Activated CD8-positive, alpha-beta T cell treated with anti-CD3 and anti-CD28 coated beads for 36 hours (primary cell): ENCODE measurements around the gene BICC1. TPM values are rescaled to one million over a fixed set of nuclear protein-coding genes. Genes with fewer than 3 reads are reported as not detected.

Source experiments
- ATAC-seq: fragments of 200-7000 bp; cut with Tn5 transposase; one replicate; pipeline ENCODE4 v1.10.0; 2021; ENCODE audit warnings: mild to moderate bottlenecking, moderate library complexity
- CTCF ChIA-PET: fragments of 350-600 bp; sonication (Branson Sonifier 250); formaldehyde crosslinking; loops from one replicate; lab custom pipeline; 2021; ENCODE audit warnings: antibody characterized with exemption; lab: Charles Lee
- POLR2A ChIA-PET: fragments of 350-600 bp; sonication (Branson Sonifier 250); formaldehyde crosslinking; loops from one replicate; lab custom pipeline; 2021; ENCODE audit warnings: antibody characterized with exemption; lab: Charles Lee
- DNase-seq: peaks from one replicate; pipeline ENCODE4 v3.0.0-alpha.2; 2020
- H3K27ac Mint-ChIP-seq: one replicate; pipeline ENCODE4 v1.8.0; 2021; ENCODE audit warnings: mild to moderate bottlenecking, mixed read lengths
- H3K27me3 Mint-ChIP-seq: one replicate; pipeline ENCODE4 v1.8.0; 2021; ENCODE audit warnings: mixed read lengths
- H3K36me3 Mint-ChIP-seq: one replicate; pipeline ENCODE4 v1.8.0; 2021; ENCODE audit warnings: low read depth, mixed read lengths
- H3K4me1 Mint-ChIP-seq: one replicate; pipeline ENCODE4 v1.8.0; 2021; ENCODE audit warnings: low read depth, mixed read lengths
- H3K4me3 Mint-ChIP-seq: one replicate; pipeline ENCODE4 v1.8.0; 2021; ENCODE audit warnings: mild to moderate bottlenecking, moderate library complexity, mixed read lengths
- H3K9me3 Mint-ChIP-seq: one replicate; pipeline ENCODE4 v1.8.0; 2021; ENCODE audit warnings: mixed read lengths
- intact Hi-C: fragments of 100-400 bp; cut with micrococcal nuclease; formaldehyde crosslinking; loops from one replicate; pipeline ENCODE4 v1.10.0; 2022
- total RNA-seq, 2 experiments: library from RNA; stranded (reverse); gene quantifications; one replicate each; pipeline ENCODE4 v1.2.3, GENCODE V29; 2021
- TF ChIP-seq, protein P1 (sequence below): fragments of 200-600 bp; IDR thresholded peaks from one replicate; pipeline ENCODE4 v1.8.0; 2022; ENCODE audit warnings: antibody characterized with exemption, mild to moderate bottlenecking

Gene BICC1
- total RNA-seq, 2 experiments from 2014 or later = not detected

DNA sequence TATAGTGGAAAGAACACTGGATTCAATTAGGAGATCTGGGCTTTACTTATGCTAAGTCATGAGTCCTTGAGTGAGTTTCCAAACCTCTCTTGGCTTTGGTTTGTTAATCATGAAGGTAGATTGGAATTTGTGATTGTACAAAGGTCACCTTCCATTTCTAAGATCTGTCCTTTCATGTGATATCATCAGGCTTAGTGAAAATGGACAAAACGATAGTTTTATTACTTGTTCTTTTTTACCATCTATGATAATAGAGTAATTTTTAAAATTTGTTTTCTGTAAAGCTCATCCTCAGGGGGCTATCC, 309.0 kb downstream of the BICC1 start:
- no peak overlapping the region for H3K27ac Mint-ChIP-seq
- H3K4me1 Mint-ChIP-seq = no peaks in the 10 kb centered on the region
- POLR2A ChIA-PET = no interaction called here
- TF ChIP-seq, protein P1, sequence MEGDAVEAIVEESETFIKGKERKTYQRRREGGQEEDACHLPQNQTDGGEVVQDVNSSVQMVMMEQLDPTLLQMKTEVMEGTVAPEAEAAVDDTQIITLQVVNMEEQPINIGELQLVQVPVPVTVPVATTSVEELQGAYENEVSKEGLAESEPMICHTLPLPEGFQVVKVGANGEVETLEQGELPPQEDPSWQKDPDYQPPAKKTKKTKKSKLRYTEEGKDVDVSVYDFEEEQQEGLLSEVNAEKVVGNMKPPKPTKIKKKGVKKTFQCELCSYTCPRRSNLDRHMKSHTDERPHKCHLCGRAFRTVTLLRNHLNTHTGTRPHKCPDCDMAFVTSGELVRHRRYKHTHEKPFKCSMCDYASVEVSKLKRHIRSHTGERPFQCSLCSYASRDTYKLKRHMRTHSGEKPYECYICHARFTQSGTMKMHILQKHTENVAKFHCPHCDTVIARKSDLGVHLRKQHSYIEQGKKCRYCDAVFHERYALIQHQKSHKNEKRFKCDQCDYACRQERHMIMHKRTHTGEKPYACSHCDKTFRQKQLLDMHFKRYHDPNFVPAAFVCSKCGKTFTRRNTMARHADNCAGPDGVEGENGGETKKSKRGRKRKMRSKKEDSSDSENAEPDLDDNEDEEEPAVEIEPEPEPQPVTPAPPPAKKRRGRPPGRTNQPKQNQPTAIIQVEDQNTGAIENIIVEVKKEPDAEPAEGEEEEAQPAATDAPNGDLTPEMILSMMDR = no peak
- no peak for DNase-seq
- no peak overlapping the region for H3K4me3 Mint-ChIP-seq
- CTCF ChIA-PET = no interaction called here
- no peaks in the 10 kb centered on the region for H3K36me3 Mint-ChIP-seq
- H3K9me3 Mint-ChIP-seq = no peaks in the 10 kb centered on the region
- ATAC-seq = no peak
- intact Hi-C loops = no loop called here
- H3K27me3 Mint-ChIP-seq = no peaks in the 10 kb centered on the region

DNA sequence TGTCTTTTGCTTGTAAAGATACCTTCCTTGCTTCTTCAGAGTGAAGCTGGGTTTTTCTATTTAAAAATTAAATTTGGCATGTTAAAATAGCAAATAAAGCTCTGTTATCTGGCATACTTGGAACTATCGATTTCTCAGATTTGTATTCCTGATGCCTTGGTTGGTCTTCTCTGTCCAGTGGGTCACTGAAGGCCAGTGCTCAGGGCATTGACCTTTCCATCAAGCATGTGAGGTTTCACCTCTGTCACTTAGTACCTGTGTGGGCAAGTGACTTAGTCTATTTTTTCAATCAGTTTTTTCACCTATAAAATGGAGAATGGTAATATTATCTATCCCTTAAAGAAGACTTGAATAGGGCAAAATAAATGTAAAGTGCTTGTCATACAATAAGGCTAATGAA, 311.3 kb downstream of the BICC1 start:
- H3K27me3 Mint-ChIP-seq = no peaks in the 10 kb centered on the region
- no peak overlapping the region for H3K4me3 Mint-ChIP-seq
- no peak for DNase-seq
- ChIA-PET POLR2A (no interaction called here), CTCF (no interaction called here)
- H3K9me3 Mint-ChIP-seq = no peaks in the 10 kb centered on the region
- no peak overlapping the region for H3K27ac Mint-ChIP-seq
- TF ChIP-seq, protein P1 = no peak
- intact Hi-C loops = no loop called here
- H3K36me3 Mint-ChIP-seq = no peaks in the 10 kb centered on the region
- no peaks in the 10 kb centered on the region for H3K4me1 Mint-ChIP-seq
- no peak for ATAC-seq

DNA sequence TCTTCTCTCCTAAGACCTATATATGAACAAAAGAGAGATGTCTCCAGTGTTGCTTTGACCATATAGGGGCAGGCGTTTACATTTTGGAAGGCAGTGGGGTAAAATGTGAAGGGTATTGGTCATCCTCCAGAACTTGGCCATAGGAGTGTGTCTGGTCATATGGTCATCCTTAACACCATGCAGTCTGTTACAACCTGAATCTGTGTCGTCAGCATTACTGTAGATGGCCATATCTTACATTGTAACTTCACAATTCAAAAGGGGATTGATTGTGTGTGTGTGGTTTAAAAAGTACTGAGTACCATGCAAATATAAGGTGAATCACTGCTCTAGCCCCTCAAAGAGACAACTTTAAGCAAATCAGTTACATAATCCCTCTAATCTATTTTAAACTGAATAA, 311.7 kb downstream of the BICC1 start:
- ChIA-PET CTCF (no interaction called here), POLR2A (no interaction called here)
- TF ChIP-seq, protein P1 = no peak
- ATAC-seq (no peak), DNase-seq (no peak)
- no peak overlapping the region for H3K4me3 Mint-ChIP-seq
- H3K4me1 Mint-ChIP-seq = no peaks in the 10 kb centered on the region
- H3K27ac Mint-ChIP-seq = no peak overlapping the region
- no peaks in the 10 kb centered on the region for H3K9me3 Mint-ChIP-seq
- H3K36me3 Mint-ChIP-seq = no peaks in the 10 kb centered on the region
- intact Hi-C loops = no loop called here
- H3K27me3 Mint-ChIP-seq = no peaks in the 10 kb centered on the region

DNA sequence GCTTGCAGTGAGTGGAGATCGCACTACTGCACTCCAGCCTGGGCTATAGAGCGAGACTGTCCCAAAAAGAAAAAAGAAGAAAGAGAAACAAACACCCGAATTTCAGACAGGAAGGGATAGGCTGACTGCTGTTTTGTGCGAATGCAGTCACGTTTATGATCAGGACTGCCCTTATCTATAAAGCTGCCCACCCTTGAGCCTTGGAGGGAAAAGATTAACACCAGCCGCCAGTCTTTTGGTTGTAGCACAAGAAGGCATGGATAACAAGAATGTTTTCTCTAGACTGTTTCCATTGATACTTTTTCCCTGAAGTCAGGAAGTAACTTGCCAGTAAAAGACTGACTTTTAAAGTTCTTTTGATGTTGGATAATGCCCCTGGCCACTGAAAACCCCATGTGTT, 314.0 kb downstream of the BICC1 start:
- TF ChIP-seq, protein P1 = no peak
- ChIA-PET CTCF (no interaction called here), POLR2A (no interaction called here)
- ATAC-seq = no peak
- Mint-ChIP-seq H3K9me3 (no peaks in the 10 kb centered on the region), H3K4me1 (no peaks in the 10 kb centered on the region), H3K4me3 (no peak overlapping the region), H3K27me3 (no peaks in the 10 kb centered on the region), H3K27ac (no peak overlapping the region), H3K36me3 (no peaks in the 10 kb centered on the region)
- intact Hi-C loops = no loop called here
- DNase-seq = no peak

DNA sequence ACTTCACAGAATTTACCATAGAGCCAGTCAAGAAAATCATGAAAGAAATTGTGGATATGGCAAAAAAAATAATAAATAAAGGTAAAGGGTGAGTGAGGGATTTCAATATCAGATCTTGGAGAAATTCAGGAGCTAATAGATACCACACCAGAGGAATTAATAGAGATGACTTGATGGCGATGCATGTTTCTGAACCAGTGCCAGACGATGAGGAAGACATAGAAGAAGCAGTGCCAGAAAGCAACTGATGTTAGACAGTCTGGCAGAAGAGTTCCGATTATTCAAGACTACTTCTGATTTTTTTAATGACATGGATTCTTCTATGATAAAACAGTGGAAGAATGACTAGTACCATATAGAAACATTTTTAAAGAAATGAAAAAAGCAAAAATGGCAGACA, 314.7 kb downstream of the BICC1 start:
- DNase-seq (no peak), ATAC-seq (no peak)
- H3K9me3 Mint-ChIP-seq = no peaks in the 10 kb centered on the region
- no peaks in the 10 kb centered on the region for H3K36me3 Mint-ChIP-seq
- intact Hi-C loops = no loop called here
- CTCF ChIA-PET = no interaction called here
- no peak overlapping the region for H3K4me3 Mint-ChIP-seq
- H3K27me3 Mint-ChIP-seq = no peaks in the 10 kb centered on the region
- TF ChIP-seq, protein P1 = no peak
- H3K4me1 Mint-ChIP-seq = no peaks in the 10 kb centered on the region
- POLR2A ChIA-PET = no interaction called here
- H3K27ac Mint-ChIP-seq = no peak overlapping the region
